Lower leg skin (tissue), 3 donors: ENCODE measurements around the gene SP9.

Source experiments
- CTCF ChIP-seq, 3 donors: fragments of 450-650 bp; IDR thresholded peaks; one replicate each; pipeline ENCODE4 v1.5.1; 2016; ENCODE audit warnings: antibody characterized with exemption in 3 of 3, mild to moderate bottlenecking in 3 of 3, moderate library complexity in 2 of 3
- POLR2A ChIP-seq, 2 donors: fragments of 450-650 bp; IDR thresholded peaks; one replicate each; pipeline ENCODE4 v1.6.1; 2016 to 2017; ENCODE audit warnings: antibody characterized with exemption in 2 of 2, mild to moderate bottlenecking in 1 of 2, moderate library complexity in 1 of 2

DNA sequence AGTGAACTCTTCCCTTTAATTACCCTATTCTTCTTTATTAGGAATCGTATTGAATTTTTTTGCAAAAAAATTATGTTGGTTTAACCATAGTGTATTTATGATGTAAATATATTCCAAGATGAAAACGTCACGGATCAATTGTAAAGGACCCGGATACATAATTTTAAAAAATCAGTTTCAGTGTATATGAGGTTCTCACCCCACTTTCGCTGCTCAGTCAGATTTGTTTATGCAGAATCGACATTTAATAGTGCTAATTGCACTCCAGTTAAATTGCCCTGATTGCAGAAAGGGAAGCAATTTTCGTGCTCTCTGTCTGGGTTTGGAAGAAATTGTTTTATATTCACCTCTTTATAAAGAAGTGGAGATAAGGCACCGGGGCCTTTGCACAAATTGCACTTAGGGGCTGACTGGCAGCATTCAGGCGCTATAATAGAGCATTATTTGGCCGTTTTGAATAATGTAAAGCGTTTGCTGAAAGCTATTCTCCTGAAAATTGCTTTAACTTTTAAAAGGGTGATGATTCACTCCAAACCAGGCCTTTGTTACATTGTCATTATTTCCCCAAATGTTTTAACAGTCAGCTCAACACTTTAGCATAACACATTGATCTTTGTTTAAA, 3.0 kb upstream of the SP9 start:
- TF ChIP-seq CTCF (IDR thresholded peaks at IDR 0.05) (no peak), POLR2A (IDR thresholded peaks at IDR 0.05) (no peak)
